ENCODE results near the gene JADE1. TPM values are rescaled to one million over a fixed set of nuclear protein-coding genes. Genes with fewer than 3 reads are reported as not detected.

Gene JADE1
- total RNA-seq, 2 experiments from 2014 or later = 57.1 to 58.4 TPM

GRCh38 chr4:128866269-128866668 lies 56.8 kb downstream of the JADE1 start:
- H3K4me3 ChIP-seq (ENCODE audit: low read length) = no peak overlapping the region
- no peak for ATAC-seq (ENCODE audit: poor library complexity)
- H3K27me3 Mint-ChIP-seq = no peaks in the 10 kb centered on the region
- CTCF ChIA-PET = no interaction called here
- H3K9me3 Mint-ChIP-seq = no peaks in the 10 kb centered on the region
- peak overlapping the region; percentile 24 for H3K27ac Mint-ChIP-seq
- DNase-seq = no peak
- H3K4me3 Mint-ChIP-seq = no peak overlapping the region
- H3K36me3 ChIP-seq (ENCODE audit: insufficient read depth, low read length) = peaks cover 88% of the 10 kb centered on the region
- H3K27ac ChIP-seq (ENCODE audit: low read depth in 1 of 2, low read length in 2 of 2) = no peak overlapping the region
- peaks cover 24% of the 10 kb centered on the region for H3K4me1 ChIP-seq (ENCODE audit: insufficient read depth, low read length)
- peaks cover 50% of the 10 kb centered on the region for H3K4me1 Mint-ChIP-seq (ENCODE audit: low read depth)
- no peaks in the 10 kb centered on the region for H3K9me3 ChIP-seq (ENCODE audit: control insufficient read depth in 1 of 2, insufficient read depth in 1 of 2, low read length in 2 of 2)
- H3K36me3 Mint-ChIP-seq (ENCODE audit: low read depth) = peaks cover 95% of the 10 kb centered on the region
- no peaks in the 10 kb centered on the region for H3K27me3 ChIP-seq (ENCODE audit: control insufficient read depth in 1 of 2, insufficient read depth in 2 of 2, low read length in 2 of 2)
- POLR2A ChIA-PET = no interaction called here
- intact Hi-C loops (cut with DNase I, micrococcal nuclease) = loop anchor here in 1 of 2 experiments (10.0 kb wide), 1 partner anchor 291 kb away; no protein-coding TSS in a partner anchor
- TF ChIP-seq, protein P1, sequence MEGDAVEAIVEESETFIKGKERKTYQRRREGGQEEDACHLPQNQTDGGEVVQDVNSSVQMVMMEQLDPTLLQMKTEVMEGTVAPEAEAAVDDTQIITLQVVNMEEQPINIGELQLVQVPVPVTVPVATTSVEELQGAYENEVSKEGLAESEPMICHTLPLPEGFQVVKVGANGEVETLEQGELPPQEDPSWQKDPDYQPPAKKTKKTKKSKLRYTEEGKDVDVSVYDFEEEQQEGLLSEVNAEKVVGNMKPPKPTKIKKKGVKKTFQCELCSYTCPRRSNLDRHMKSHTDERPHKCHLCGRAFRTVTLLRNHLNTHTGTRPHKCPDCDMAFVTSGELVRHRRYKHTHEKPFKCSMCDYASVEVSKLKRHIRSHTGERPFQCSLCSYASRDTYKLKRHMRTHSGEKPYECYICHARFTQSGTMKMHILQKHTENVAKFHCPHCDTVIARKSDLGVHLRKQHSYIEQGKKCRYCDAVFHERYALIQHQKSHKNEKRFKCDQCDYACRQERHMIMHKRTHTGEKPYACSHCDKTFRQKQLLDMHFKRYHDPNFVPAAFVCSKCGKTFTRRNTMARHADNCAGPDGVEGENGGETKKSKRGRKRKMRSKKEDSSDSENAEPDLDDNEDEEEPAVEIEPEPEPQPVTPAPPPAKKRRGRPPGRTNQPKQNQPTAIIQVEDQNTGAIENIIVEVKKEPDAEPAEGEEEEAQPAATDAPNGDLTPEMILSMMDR (IDR thresholded peaks at IDR 0.05) = no peak

- Mint-ChIP-seq H3K9me3 (no peaks in the 10 kb centered on the region), H3K4me3 (no peak overlapping the region), H3K27me3 (no peaks in the 10 kb centered on the region), H3K36me3 (ENCODE audit: low read depth) (peaks cover 95% of the 10 kb centered on the region), H3K27ac (peak overlapping the region; percentile 24), H3K4me1 (ENCODE audit: low read depth) (peaks cover 48% of the 10 kb centered on the region)
- CTCF ChIA-PET = no interaction called here
- intact Hi-C loops (cut with DNase I, micrococcal nuclease) = loop anchor here in 1 of 2 experiments (10.0 kb wide), 1 partner anchor 292 kb away; no protein-coding TSS in a partner anchor
- Histone ChIP-seq H3K4me1 (ENCODE audit: insufficient read depth, low read length) (peaks cover 20% of the 10 kb centered on the region), H3K4me3 (ENCODE audit: low read length) (no peak overlapping the region), H3K27ac (ENCODE audit: low read depth in 1 of 2, low read length in 2 of 2) (no peak overlapping the region), H3K36me3 (ENCODE audit: insufficient read depth, low read length) (peaks cover 88% of the 10 kb centered on the region), H3K27me3 (ENCODE audit: control insufficient read depth in 1 of 2, insufficient read depth in 2 of 2, low read length in 2 of 2) (no peaks in the 10 kb centered on the region), H3K9me3 (ENCODE audit: control insufficient read depth in 1 of 2, insufficient read depth in 1 of 2, low read length in 2 of 2) (no peaks in the 10 kb centered on the region)
- POLR2A ChIA-PET = no interaction called here
- TF ChIP-seq, protein P1 (IDR thresholded peaks at IDR 0.05) = no peak
- DNase-seq = no peak
- no peak for ATAC-seq (ENCODE audit: poor library complexity)
Measured at GRCh38 chr4:128866691-128867090, 57.2 kb downstream of the JADE1 start.

DNA sequence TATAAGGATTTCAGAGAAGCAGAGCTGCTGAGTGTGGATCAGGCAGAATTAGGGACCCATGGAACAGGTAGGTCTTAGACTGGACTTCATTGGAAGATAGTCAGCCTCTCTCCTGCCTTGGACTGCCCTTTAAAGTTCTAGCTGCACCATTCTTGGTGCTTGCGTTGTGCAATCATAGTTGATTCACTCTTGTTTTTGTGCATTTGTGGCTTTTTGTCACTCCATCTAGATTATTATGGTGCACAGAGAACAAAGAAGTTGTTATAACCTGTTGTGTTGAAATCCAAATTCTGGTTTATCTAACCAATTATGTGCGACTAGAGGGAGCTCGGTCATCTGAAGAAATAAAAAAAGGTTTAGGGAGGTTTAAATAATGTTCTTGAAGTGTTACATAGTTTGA lies 59.3 kb downstream of the JADE1 start:
- no peak for DNase-seq
- no peak overlapping the region for H3K4me3 ChIP-seq (ENCODE audit: low read length)
- no peak overlapping the region for H3K27ac ChIP-seq (ENCODE audit: low read depth in 1 of 2, low read length in 2 of 2)
- intact Hi-C loops (cut with DNase I, micrococcal nuclease) = loop anchor here in 1 of 2 experiments (10.0 kb wide), 1 partner anchor 294 kb away; no protein-coding TSS in a partner anchor
- ChIA-PET CTCF (no interaction called here), POLR2A (no interaction called here)
- no peak overlapping the region for H3K27ac Mint-ChIP-seq
- H3K4me1 Mint-ChIP-seq (ENCODE audit: low read depth) = peaks cover 27% of the 10 kb centered on the region
- H3K27me3 Mint-ChIP-seq = no peaks in the 10 kb centered on the region
- H3K36me3 Mint-ChIP-seq (ENCODE audit: low read depth) = peaks cover 93% of the 10 kb centered on the region
- no peak for ATAC-seq (ENCODE audit: poor library complexity)
- peaks cover 90% of the 10 kb centered on the region for H3K36me3 ChIP-seq (ENCODE audit: insufficient read depth, low read length)
- H3K4me1 ChIP-seq (ENCODE audit: insufficient read depth, low read length) = no peaks in the 10 kb centered on the region
- TF ChIP-seq, protein P1 (IDR thresholded peaks at IDR 0.05) = no peak
- H3K27me3 ChIP-seq (ENCODE audit: control insufficient read depth in 1 of 2, insufficient read depth in 2 of 2, low read length in 2 of 2) = no peaks in the 10 kb centered on the region
- H3K4me3 Mint-ChIP-seq = no peak overlapping the region
- no peaks in the 10 kb centered on the region for H3K9me3 ChIP-seq (ENCODE audit: control insufficient read depth in 1 of 2, insufficient read depth in 1 of 2, low read length in 2 of 2)
- H3K9me3 Mint-ChIP-seq = no peaks in the 10 kb centered on the region
